Ramos (cell line): ENCODE results near the gene SLC16A13.
"Not testable (repeated sequence)": the region's sequence is repeated elsewhere in the genome, so short reads cannot be mapped to it uniquely, and the experiment has no call there.

ENCODE experiments used
- in situ Hi-C: fragments of 300-500 bp; cut with MboI; formaldehyde crosslinking; loops from one replicate; pipeline ENCODE4 v1.14.3; 2022; ENCODE audit warnings: low sequenced_read_pairs; ENCODE audit not compliant: unreplicated experiment

The SLC16A13 gene

GRCh38 chr17:7084088-7084487, 48.3 kb downstream of the SLC16A13 start:
- in situ Hi-C loops = no loop called here

DNA sequence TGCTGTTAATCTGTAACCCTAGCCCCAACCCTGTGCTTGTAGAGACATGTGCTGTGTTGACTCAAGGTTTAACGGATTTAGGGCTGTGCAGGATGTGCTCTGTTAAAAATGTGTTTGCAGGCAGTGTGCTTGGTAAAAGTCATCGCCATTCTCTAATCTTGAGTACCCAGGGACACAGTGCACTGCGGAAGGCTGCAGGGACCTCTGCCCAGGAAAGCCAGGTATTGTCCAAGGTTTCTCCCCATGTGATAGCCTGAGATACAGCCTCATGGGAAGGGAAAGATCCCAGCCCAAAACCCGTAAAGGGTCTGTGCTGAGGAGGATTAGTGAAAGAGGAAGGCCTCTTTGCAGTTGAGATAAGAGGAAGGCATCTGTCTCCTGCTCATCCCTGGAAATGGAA, 52.6 kb downstream of the SLC16A13 start:
- in situ Hi-C loops = not testable (repeated sequence)

DNA sequence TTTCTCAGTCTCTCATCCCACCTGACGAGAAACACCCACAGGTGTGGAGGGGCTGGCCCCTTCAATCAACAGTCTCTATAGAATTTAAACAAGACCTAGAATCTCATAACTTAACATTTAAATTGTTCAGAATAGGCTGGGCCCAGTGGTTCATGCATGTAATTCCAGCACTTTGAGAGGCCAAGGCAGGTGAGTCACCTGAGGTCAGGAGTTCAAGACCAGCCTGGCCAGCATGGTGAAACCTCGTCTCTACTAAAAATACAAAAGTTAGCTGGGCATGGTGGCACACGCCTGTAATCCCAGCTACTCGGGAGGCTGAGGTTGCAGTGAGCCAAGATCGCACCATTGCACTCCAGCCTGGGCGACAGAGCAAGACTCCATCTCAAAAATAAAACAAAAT, 53.8 kb downstream of the SLC16A13 start:
- in situ Hi-C loops = not testable (repeated sequence)
